GM12878 (cell line): Measurements from ENCODE around the gene OR14I1. TPM values are rescaled to one million over a fixed set of nuclear protein-coding genes. Genes with fewer than 3 reads are reported as not detected.

Experiments
- ATAC-seq: fragments of 200-7000 bp; cut with Tn5 transposase; 3 replicates; pipeline ENCODE4 v1.9.1; 2020; ENCODE audit warnings: mild to moderate bottlenecking, moderate library complexity
- BruUV-seq: library from RNA; stranded (reverse); fragments of 400-500 nt; replicated peaks from 2 replicates; lab custom pipeline; 2021; lab: Mats Ljungman, UMichigan
- CTCF ChIA-PET: fragments of 300-600 bp; sonication (Branson Sonifier 250); formaldehyde crosslinking; extraction: SDS; loops from one replicate; lab custom pipeline; 2021; ENCODE audit warnings: inconsistent platforms; lab: Yijun Ruan, JAX
- POLR2A ChIA-PET: fragments of 350-600 bp; formaldehyde crosslinking; extraction: SDS; loops from one replicate; lab custom pipeline; 2021; ENCODE audit warnings: inconsistent platforms; lab: Charles Lee
- RAD21 ChIA-PET: fragments of 300-600 bp; sonication (Branson Sonifier 250); formaldehyde crosslinking; loops from one replicate; lab custom pipeline; 2023; ENCODE audit warnings: antibody characterized with exemption; ENCODE audit not compliant: unreplicated experiment; lab: Charles Lee
- SMC1A ChIA-PET: fragments of 300-600 bp; sonication (Branson Sonifier 250); formaldehyde crosslinking; loops from one replicate; lab custom pipeline; 2023; ENCODE audit not compliant: unreplicated experiment, uncharacterized antibody; lab: Charles Lee
- DNase-seq: peaks from one replicate; pipeline ENCODE4 v3.0.0-alpha.2; 2011; ENCODE audit warnings: low read depth, low spot score
- FAIRE-seq: peaks from 3 replicates; lab custom pipeline; 2011; peaks lifted over from hg19 to GRCh38; lab: Jason Lieb, UNC
- H2AFZ ChIP-seq: 2 replicates; pipeline ENCODE4 v1.6.0; 2011; ENCODE audit warnings: low read depth, low read length, control low read depth; ENCODE audit not compliant: control insufficient read depth
- H3K27ac ChIP-seq: 2 replicates; pipeline ENCODE4 v1.5.1; 2011; ENCODE audit warnings: control low read depth; ENCODE audit not compliant: control insufficient read depth, insufficient read depth
- H3K27me3 ChIP-seq, 2 experiments: replicated peaks in 1 of 2; 2 replicates each; pipeline versions ENCODE4 v1.6.0 to v1.6.1; 2011; ENCODE audit warnings: low read length in 1 of 2; ENCODE audit not compliant: control insufficient read depth in 2 of 2, insufficient read depth in 2 of 2
- H3K36me3 ChIP-seq, 2 experiments: 2 replicates each; pipeline ENCODE4 v1.5.1; 2011; ENCODE audit warnings: low read length in 1 of 2; ENCODE audit not compliant: control insufficient read depth in 2 of 2, insufficient read depth in 2 of 2
- H3K4me1 ChIP-seq: 2 replicates; pipeline ENCODE4 v1.6.1; 2011; ENCODE audit warnings: mild to moderate bottlenecking, low read length, moderate library complexity, mixed read lengths; ENCODE audit not compliant: control insufficient read depth, insufficient read depth
- H3K4me2 ChIP-seq: 2 replicates; pipeline ENCODE4 v1.6.0; 2011; ENCODE audit warnings: control low read depth; ENCODE audit not compliant: control insufficient read depth, insufficient read depth
- H3K4me3 ChIP-seq: fragments of 200-600 bp; sonication (generic); 2 replicates; pipeline ENCODE4 v1.5.1; 2016
- H3K79me2 ChIP-seq: 2 replicates; pipeline ENCODE4 v1.6.0; 2011; ENCODE audit warnings: low read length; ENCODE audit not compliant: control insufficient read depth, insufficient read depth
- H3K9ac ChIP-seq: 2 replicates; pipeline ENCODE4 v1.8.0; 2011; ENCODE audit warnings: low read length, control low read depth, mixed read lengths; ENCODE audit not compliant: control insufficient read depth, insufficient read depth
- H3K9me3 ChIP-seq: replicated peaks from 3 replicates; pipeline ENCODE4 v1.5.1; 2011; ENCODE audit warnings: mild to moderate bottlenecking, low read length; ENCODE audit not compliant: control insufficient read depth, insufficient read depth
- H4K20me1 ChIP-seq: 2 replicates; pipeline ENCODE4 v1.6.0; 2011; ENCODE audit not compliant: control insufficient read depth, insufficient read depth
- ATF7 ChIP-seq: fragments of 450-650 bp; IDR thresholded peaks from 2 replicates; pipeline ENCODE4 v1.6.1; 2016; ENCODE audit warnings: low read depth, mild to moderate bottlenecking
- CBX3 ChIP-seq: fragments of 200-600 bp; sonication (generic); IDR thresholded peaks from 2 replicates; pipeline ENCODE4 v1.6.1; 2016; ENCODE audit warnings: low read depth, borderline replicate concordance
- CHD2 ChIP-seq: IDR thresholded peaks from 2 replicates; pipeline ENCODE4 v1.6.1; 2011; ENCODE audit warnings: low read depth, low read length, improper control_type of control experiment, borderline replicate concordance
- FOXM1 ChIP-seq: IDR thresholded peaks from 2 replicates; pipeline ENCODE4 v1.6.1; 2012; ENCODE audit warnings: low read depth, mild to moderate bottlenecking, inconsistent platforms, low read length, moderate library complexity
- IRF3 ChIP-seq: fragments of 450-650 bp; IDR thresholded peaks from 2 replicates; pipeline ENCODE4 v1.6.1; 2014; ENCODE audit warnings: mild to moderate bottlenecking
- KAT2A ChIP-seq: conservative IDR thresholded peaks from 2 replicates; pipeline ENCODE4 v1.6.1; 2011; ENCODE audit warnings: low read depth, low read length; ENCODE audit not compliant: control insufficient read depth
- NFXL1 ChIP-seq: fragments of 450-650 bp; IDR thresholded peaks from 2 replicates; pipeline ENCODE4 v1.6.1; 2017; ENCODE audit warnings: antibody characterized with exemption, mild to moderate bottlenecking, borderline replicate concordance
- REST ChIP-seq: IDR thresholded peaks from 2 replicates; pipeline ENCODE4 v1.6.1; 2012; ENCODE audit warnings: mild to moderate bottlenecking, low read depth, low read length
- SMAD5 ChIP-seq: IDR thresholded peaks from 2 replicates; pipeline ENCODE4 v1.6.1; 2016; ENCODE audit warnings: antibody characterized with exemption, low read depth
- TCF7 ChIP-seq: IDR thresholded peaks from 2 replicates; pipeline ENCODE4 v1.6.1; 2014; ENCODE audit warnings: antibody characterized with exemption, borderline replicate concordance
- WGBS: methylation state at CpG from one replicate; pipeline ENCODE4 v1.1.6; 2016; ENCODE audit warnings: low lambda C conversion rate; ENCODE audit not compliant: insufficient replicate concordance, insufficient coverage; ENCODE audit errors: missing lambda C conversion rate; 5-methylcytosine and 5-hydroxymethylcytosine counted together
- in situ Hi-C: fragments of 300-500 bp; cut with MboI; formaldehyde crosslinking; loops from 9 replicates; pipeline ENCODE4 v1.14.3; 2018; ENCODE audit warnings: mixed read lengths
- intact Hi-C: fragments of 100-400 bp; cut with micrococcal nuclease; formaldehyde crosslinking; loops from one replicate; pipeline ENCODE4 v1.14.2; 2022; ENCODE audit not compliant: unreplicated experiment
- polyA plus RNA-seq, 11 experiments: library from polyadenylated mRNA; depleted of rRNA in 4 of 11; unstranded in 6 of 11; stranded (reverse) in 5 of 11; fragments of >200 nt; fragmentation: Nextera tagmentation in 4 of 11; fragmentation: Illumina TruSeq in 1 of 11; extraction: Ambion mirVana in 4 of 11; extraction: Trizol in 1 of 11; gene quantifications; 1 replicate in 1 of 11; 2 replicates in 10 of 11; pipeline versions ENCODE4 v1.2.1 to v1.2.3, GENCODE V29; 2011 to 2016; ENCODE audit warnings: inconsistent platforms in 2 of 11, missing spikeins in 2 of 11, low read depth in 1 of 11
- total RNA-seq, 4 experiments: library from RNA; depleted of rRNA in 3 of 4; stranded (reverse); fragments of >200 nt in 3 of 4; fragmentation: Illumina TruSeq in 1 of 4; extraction: Trizol in 1 of 4; gene quantifications; 2 replicates each; pipeline versions ENCODE4 v1.2.1 to v1.2.3, GENCODE V29; 2013 to 2021

Gene OR14I1
- total and polyA plus RNA-seq, 10 of the 15 experiments (the other 5 are each of a cell fraction or from before 2014, with no cell fraction given), result 0.21 to 1.5 (median 0.79) TPM

GRCh38 chr1:248699099-248699498, 3.5 kb downstream of the OR14I1 start (continued):
- no peak for TF ChIP-seq REST
- TF ChIP-seq NFXL1, result no peak
- TF ChIP-seq CBX3, result no peak
- no peak for TF ChIP-seq ATF7

DNA sequence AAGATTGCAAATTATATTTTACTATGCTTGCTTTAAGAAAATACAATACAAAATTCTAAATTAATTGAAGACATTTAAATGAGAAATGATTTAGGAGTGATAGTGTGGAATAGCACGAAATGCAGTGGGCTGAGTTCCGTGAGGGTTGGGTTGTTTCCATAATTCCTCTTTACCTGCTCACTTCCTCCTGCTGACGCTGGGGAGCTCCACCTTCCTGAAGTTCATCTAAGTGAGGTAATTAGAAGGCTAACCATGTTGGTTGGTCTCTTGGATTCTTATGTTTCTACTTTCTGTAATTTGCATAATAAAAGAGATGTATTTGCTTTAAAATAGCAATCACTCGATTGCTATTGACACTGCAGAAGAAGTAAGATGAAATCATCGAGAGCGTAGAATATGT, 4.7 kb downstream of the OR14I1 start:
- FAIRE-seq (no peak), DNase-seq (no peak), ATAC-seq (no peak)
- no peaks in the 10 kb centered on the region for H3K36me3 ChIP-seq
- H3K4me1 ChIP-seq, result no peaks in the 10 kb centered on the region
- TF ChIP-seq CHD2 (no peak), IRF3 (no peak), TCF7 (no peak), KAT2A (no peak), FOXM1 (no peak), SMAD5 (no peak)
- H4K20me1 ChIP-seq, result no peaks in the 10 kb centered on the region
- H3K27ac ChIP-seq, result no peak overlapping the region
- POLR2A ChIA-PET, result interaction anchor here (0.7 kb wide), 1 partner anchor 10 kb away, joined by 4 read pairs; no protein-coding TSS in a partner anchor
- no peaks in the 10 kb centered on the region for H3K9me3 ChIP-seq
- intact Hi-C loops, result loop anchor here (5.0 kb wide), 1 partner anchor 456 kb away; no protein-coding TSS in a partner anchor
- H3K9ac ChIP-seq, result no peak overlapping the region
- no peaks in the 10 kb centered on the region for H3K27me3 ChIP-seq
- no peak overlapping the region for H3K4me2 ChIP-seq
- in situ Hi-C loops, result loop anchor here (5.0 kb wide), 1 partner anchor 109 kb away; no protein-coding TSS in a partner anchor
- no TSS peak for BruUV-seq
- WGBS, result 50% methylated on average over 6 of the region's 6 CpGs
- RAD21 ChIA-PET, result interaction anchor here (2.0 to 4.9 kb wide), 2 partner anchors 108 to 455 kb away, joined by 6 to 53 read pairs; no protein-coding TSS in a partner anchor
- SMC1A ChIA-PET, result interaction anchor here (1.1 to 5.2 kb wide), 5 partner anchors 100 to 454 kb away, joined by 3 to 60 read pairs (median 5); partner anchors contain the start of gene OR2T1
- H3K79me2 ChIP-seq, result no peaks in the 10 kb centered on the region
- H3K4me3 ChIP-seq, result no peak overlapping the region
- CTCF ChIA-PET, result interaction anchor here (0.7 to 4.6 kb wide), 8 partner anchors 10 to 228 kb away, joined by 3 to 86 read pairs (median 4); partner anchors contain the start of gene ZNF672
- H2AFZ ChIP-seq, result no peak overlapping the region
